Measurements from ENCODE around the gene FAM193B. TPM values are rescaled to one million over a fixed set of nuclear protein-coding genes. Genes with fewer than 3 reads are reported as not detected.

Gene FAM193B
- total RNA-seq, 1 donor from 2014 or later, result 21.5 TPM

DNA sequence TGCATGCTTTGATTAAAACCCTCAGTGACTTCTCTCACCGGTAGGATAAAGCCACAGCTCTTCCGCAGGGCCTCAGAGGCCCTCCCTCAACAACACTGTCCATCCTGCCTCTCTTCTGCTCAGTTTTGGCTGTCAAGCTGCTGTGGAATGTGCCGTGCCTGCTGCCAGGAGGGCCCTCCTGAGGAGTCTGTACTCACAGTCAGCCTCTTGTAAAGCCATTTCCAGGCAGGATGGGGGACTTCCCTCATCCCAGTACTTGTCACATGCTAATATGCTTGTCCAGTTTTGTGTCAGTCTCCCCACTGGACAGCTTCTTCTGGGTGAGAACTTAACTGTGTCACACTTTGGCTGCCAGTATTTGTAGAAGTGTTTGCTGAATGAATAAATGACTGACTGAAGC is 23.7 kb downstream of the FAM193B start:
- H3K4me1 ChIP-seq, result peaks cover 24% of the 10 kb centered on the region
- H3K27me3 ChIP-seq (ENCODE audit: low read depth), result no peaks in the 10 kb centered on the region
- peak overlapping the region; percentile 19 for H3K27ac ChIP-seq (replicated peaks)
- DNase-seq, result no peak
- no peaks in the 10 kb centered on the region for H3K9me3 ChIP-seq (replicated peaks)
- no peak overlapping the region for H3K4me3 ChIP-seq
- peaks cover 93% of the 10 kb centered on the region for H3K36me3 ChIP-seq
- TF ChIP-seq, protein P1, sequence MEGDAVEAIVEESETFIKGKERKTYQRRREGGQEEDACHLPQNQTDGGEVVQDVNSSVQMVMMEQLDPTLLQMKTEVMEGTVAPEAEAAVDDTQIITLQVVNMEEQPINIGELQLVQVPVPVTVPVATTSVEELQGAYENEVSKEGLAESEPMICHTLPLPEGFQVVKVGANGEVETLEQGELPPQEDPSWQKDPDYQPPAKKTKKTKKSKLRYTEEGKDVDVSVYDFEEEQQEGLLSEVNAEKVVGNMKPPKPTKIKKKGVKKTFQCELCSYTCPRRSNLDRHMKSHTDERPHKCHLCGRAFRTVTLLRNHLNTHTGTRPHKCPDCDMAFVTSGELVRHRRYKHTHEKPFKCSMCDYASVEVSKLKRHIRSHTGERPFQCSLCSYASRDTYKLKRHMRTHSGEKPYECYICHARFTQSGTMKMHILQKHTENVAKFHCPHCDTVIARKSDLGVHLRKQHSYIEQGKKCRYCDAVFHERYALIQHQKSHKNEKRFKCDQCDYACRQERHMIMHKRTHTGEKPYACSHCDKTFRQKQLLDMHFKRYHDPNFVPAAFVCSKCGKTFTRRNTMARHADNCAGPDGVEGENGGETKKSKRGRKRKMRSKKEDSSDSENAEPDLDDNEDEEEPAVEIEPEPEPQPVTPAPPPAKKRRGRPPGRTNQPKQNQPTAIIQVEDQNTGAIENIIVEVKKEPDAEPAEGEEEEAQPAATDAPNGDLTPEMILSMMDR (IDR thresholded peaks at IDR 0.05; ENCODE audit: borderline replicate concordance), result no peak
- intact Hi-C loops (cut with micrococcal nuclease), result no loop called here

DNA sequence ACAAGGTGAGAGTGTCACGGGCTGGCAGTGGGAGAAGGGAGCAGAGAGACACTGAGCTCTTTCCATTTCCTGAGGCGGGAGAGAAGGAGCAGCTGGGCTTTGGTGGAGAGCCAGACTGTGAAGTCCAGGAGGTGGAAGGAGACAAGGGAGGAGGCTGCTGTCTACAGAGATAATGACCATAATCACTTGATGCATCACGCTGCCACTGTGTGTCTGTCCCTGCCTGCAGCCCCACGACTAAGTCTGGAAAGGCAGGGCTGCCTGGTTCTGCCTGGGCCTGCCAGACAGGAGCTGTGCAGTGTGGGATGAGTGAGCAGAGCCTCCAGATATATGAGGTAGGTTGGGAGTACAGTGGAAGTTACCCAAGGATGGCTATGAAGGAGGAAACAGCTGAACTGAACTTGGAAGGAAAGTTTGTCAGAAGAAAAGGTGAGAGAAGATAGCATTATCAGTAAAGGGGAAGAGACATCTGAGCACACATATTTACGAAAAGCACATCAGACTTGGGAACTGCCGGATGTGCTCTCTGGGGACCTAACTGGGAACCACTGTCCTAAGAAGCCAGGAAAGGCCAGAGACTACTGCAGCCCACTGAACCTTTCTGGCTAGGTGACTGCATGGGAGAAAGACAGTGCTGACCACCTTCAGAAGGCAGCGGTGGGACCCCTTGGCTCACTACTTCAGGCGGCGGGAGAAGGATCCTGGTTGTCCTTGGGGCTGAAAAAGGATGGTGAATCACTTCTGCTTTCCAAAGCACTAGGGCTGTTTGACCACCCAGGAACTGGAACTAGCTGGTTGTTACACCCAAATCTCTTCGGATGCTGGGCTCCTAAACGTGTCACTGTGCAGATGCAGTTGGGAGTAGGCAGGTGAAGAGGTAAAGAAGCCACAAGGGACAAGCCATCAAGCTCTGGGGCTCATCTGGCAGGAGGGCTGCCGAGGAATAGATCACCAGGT is 24.8 kb downstream of the FAM193B start:
- Histone ChIP-seq H3K36me3 (peaks cover 94% of the 10 kb centered on the region), H3K9me3 (replicated peaks) (no peaks in the 10 kb centered on the region), H3K27ac (replicated peaks) (no peak overlapping the region), H3K27me3 (ENCODE audit: low read depth) (no peaks in the 10 kb centered on the region), H3K4me3 (no peak overlapping the region), H3K4me1 (peaks cover 26% of the 10 kb centered on the region)
- DNase-seq, result no peak
- intact Hi-C loops (cut with micrococcal nuclease), result no loop called here
- TF ChIP-seq, protein P1 (IDR thresholded peaks at IDR 0.05; ENCODE audit: borderline replicate concordance), result no peak

DNA sequence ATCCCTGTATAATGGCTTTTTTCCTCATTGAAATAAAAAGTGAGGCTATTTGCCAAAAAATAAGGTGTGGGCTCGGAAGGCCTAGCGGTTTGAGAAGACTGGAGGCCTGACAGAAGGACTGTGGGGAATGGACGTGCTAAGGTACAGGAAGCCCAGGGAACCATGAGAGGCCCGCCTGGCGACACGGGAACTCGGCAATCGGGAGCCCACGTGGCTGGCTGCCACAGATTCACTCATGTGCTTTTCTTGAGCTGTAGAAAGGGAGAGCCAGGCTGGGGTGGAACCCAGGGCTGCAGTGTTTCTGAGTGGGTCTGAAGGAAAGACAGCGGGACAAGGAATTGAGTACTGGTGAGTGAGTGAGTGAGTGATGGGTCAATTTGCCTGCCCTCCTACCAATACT is 25.7 kb downstream of the FAM193B start:
- Histone ChIP-seq H3K4me1 (peaks cover 22% of the 10 kb centered on the region), H3K4me3 (no peak overlapping the region), H3K9me3 (replicated peaks) (no peaks in the 10 kb centered on the region), H3K27ac (replicated peaks) (no peak overlapping the region), H3K27me3 (ENCODE audit: low read depth) (no peaks in the 10 kb centered on the region), H3K36me3 (peaks cover 94% of the 10 kb centered on the region)
- intact Hi-C loops (cut with micrococcal nuclease), result no loop called here
- TF ChIP-seq, protein P1 (IDR thresholded peaks at IDR 0.05; ENCODE audit: borderline replicate concordance), result no peak
- no peak for DNase-seq

DNA sequence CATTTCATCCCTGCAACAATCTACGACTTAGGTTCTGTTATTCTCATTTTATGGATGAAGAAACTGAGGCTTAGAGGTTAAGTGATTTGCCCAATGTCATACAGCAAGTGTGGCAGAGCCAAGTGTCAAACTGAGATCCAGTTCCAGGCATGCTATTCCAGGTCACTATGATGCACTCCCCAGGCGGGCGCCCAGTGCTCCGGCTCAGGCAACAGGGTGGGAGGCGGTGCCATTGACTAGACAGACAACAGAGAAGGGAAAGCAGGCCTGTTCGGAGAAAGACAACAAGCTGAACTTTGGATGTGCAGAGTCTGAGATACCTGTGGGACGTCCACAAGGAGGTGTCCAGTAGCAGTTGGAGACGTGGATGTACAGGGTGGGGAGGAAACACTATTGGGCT is 26.8 kb downstream of the FAM193B start:
- H3K4me1 ChIP-seq, result peaks cover 22% of the 10 kb centered on the region
- H3K4me3 ChIP-seq, result no peak overlapping the region
- H3K27ac ChIP-seq (replicated peaks), result no peak overlapping the region
- H3K27me3 ChIP-seq (ENCODE audit: low read depth), result no peaks in the 10 kb centered on the region
- H3K9me3 ChIP-seq (replicated peaks), result no peaks in the 10 kb centered on the region
- H3K36me3 ChIP-seq, result peaks cover 97% of the 10 kb centered on the region
- TF ChIP-seq, protein P1 (IDR thresholded peaks at IDR 0.05; ENCODE audit: borderline replicate concordance), result no peak
- DNase-seq, result no peak
- intact Hi-C loops (cut with micrococcal nuclease), result no loop called here

DNA sequence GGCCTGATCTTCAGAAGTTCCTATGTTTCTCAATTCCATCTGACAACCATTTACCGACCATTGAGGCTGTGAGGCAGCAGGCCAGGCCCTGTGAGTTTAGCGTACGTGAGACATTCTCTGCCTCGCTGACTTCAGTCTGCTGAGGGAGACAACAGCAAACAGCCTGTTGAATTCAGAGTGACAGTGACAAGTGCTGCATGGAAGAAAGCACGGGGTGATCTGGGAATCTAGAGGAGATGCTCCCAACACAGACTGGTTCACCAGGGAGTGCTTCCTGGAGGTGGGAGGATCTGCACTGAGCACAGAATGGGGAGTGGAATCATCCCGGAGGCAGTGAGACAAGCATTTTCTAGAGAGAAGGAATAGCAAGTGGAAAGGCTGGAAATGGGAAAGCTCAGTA is 27.6 kb downstream of the FAM193B start:
- Histone ChIP-seq H3K36me3 (peaks cover 95% of the 10 kb centered on the region), H3K27ac (replicated peaks) (no peak overlapping the region), H3K27me3 (ENCODE audit: low read depth) (no peaks in the 10 kb centered on the region), H3K4me1 (peaks cover 22% of the 10 kb centered on the region), H3K4me3 (no peak overlapping the region), H3K9me3 (replicated peaks) (no peaks in the 10 kb centered on the region)
- intact Hi-C loops (cut with micrococcal nuclease), result no loop called here
- TF ChIP-seq, protein P1 (IDR thresholded peaks at IDR 0.05; ENCODE audit: borderline replicate concordance), result no peak
- DNase-seq, result no peak

All from left ventricle myocardium inferior (tissue), 1 donor.